Pancreas (tissue), 10 donors: ENCODE results near the gene ADK. TPM values are rescaled to one million over a fixed set of nuclear protein-coding genes. Genes with fewer than 3 reads are reported as not detected.
"Not testable (repeated sequence)": the region's sequence is repeated elsewhere in the genome, so short reads cannot be mapped to it uniquely, and the experiment has no call there.

Experiments
- ATAC-seq, 4 donors: fragments of 200-7000 bp; cut with Tn5 transposase; one replicate each; pipeline versions ENCODE4 v1.8.0 to v1.9.1; 2020; ENCODE audit warnings: mild to moderate bottlenecking in 4 of 4, moderate library complexity in 4 of 4
- DNase-seq, 6 donors: peaks; one replicate each; pipeline ENCODE4 v3.0.0-alpha.2; 2020
- FAIRE-seq: peaks from 2 replicates; lab custom pipeline; 2012; peaks lifted over from hg19 to GRCh38; lab: Jason Lieb, UNC
- H3K27ac ChIP-seq, 4 donors: fragments of 200-600 bp; sonication (generic); 1 replicate in 3 of 4; 2 replicates in 1 of 4; pipeline versions ENCODE4 v1.5.0 to v1.8.0; 2020
- H3K27me3 ChIP-seq, 4 donors: fragments of 200-600 bp; one replicate each; pipeline ENCODE4 v1.8.0; 2021
- H3K36me3 ChIP-seq, 3 donors: fragments of 200-600 bp; sonication (generic) in 1 of 3; one replicate each; pipeline versions ENCODE4 v1.5.0 to v1.8.0; 2020 to 2021
- H3K4me1 ChIP-seq, 3 donors: fragments of 200-600 bp; one replicate each; pipeline ENCODE4 v1.8.0; 2021
- H3K4me3 ChIP-seq, 4 donors: fragments of 200-600 bp; sonication (generic) in 2 of 4; one replicate each; pipeline versions ENCODE4 v1.5.0 to v1.8.0; 2020 to 2021
- H3K9me3 ChIP-seq, 4 donors: fragments of 200-600 bp; one replicate each; pipeline ENCODE4 v1.8.0; 2021
- CTCF ChIP-seq, 4 donors: fragments of 200-600 bp; sonication (generic) in 3 of 4; IDR thresholded peaks; one replicate each; pipeline versions ENCODE4 v1.5.0 to v1.8.0; 2021; ENCODE audit warnings: antibody characterized with exemption in 4 of 4
- WGBS, 2 donors: extraction: QIAGEN DNeasy Blood & Tissue Kit; methylation state at CpG; one replicate each; pipeline ENCODE4 v1.1.7; 2013; 5-methylcytosine and 5-hydroxymethylcytosine counted together
- intact Hi-C, 3 donors: fragments of 100-400 bp; cut with DNase I; formaldehyde crosslinking; loops; one replicate each; pipeline versions ENCODE4 v1.11.1 to v1.14.2; 2022
- polyA plus RNA-seq, 2 donors: library from polyadenylated mRNA; stranded (reverse); fragments of 200-250 nt; gene quantifications; one replicate each; pipeline ENCODE4 v1.2.3, GENCODE V29; 2013
- total RNA-seq, 6 donors: library from RNA; stranded (reverse); fragmentation: NEBNext Ultra II Directional in 4 of 6; extraction: Animal tissue kit (Norgen Biotek cat#: 25700) in 4 of 6; gene quantifications; one replicate each; pipeline versions ENCODE4 v1.2.1 to v1.2.4, GENCODE V29; 2021 to 2023
- donor health status: healthy with polysubstance abuse.
- donor health status: DM: no; HTN: no; CAD: no; lungs with moderate emphysema.
- donor health status: DM: no; HTN: no; CAD: no.
- donor health status: control.
- donor health status: control.
- donor health status: Bipolar disorder and iron deficiency.
- donor health status: DM: yes; HTN: yes; CAD: no.
- donor health status: DM: no; HTN: no; CAD: no.
- donor health status: DM: no; HTN: no; CAD: no.
- donor health status: DM: yes; HTN: yes; CAD: no.

The ADK gene
- total and polyA plus RNA-seq, 8 donors, result 6.5 to 17.3 (median 13.4) TPM

DNA sequence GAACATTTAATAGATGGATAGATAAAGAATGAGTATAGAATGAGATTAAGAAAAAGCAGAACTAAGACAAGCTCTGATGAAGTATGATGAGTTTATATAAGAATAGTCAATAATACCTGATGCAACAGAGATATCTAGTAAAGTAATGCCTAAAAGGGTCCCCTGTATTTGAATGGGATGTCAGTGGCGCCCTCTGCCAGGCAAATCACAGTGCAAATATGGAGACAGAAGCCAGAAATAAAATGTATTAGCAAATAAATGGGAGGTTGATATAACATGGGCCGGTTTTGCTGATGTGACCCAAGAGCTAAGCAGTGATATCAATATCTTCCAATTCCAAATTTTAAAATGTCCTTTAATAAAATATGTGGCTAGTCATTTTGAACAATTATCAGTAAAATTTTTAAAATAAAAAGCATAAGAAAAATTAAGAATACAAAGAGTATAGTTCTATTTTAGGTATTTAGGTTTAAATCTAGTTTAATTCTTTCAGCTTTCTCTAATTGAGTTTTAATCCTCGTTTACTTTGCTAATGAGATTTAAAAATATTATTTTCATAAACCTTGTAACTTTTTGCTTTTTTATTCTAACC is 62.6 kb downstream of the ADK start:
- Histone ChIP-seq H3K9me3 (no peaks in the 10 kb centered on the region), H3K4me1 (no peaks in the 10 kb centered on the region), H3K4me3 (no peak overlapping the region), H3K27ac (no peak overlapping the region), H3K36me3 (no peaks in the 10 kb centered on the region), H3K27me3 (no peaks in the 10 kb centered on the region)
- 37 to 56% methylated on average over 3 of the region's 3 CpGs for WGBS, 2 donors
- DNase-seq (no peak), ATAC-seq (peak in 2 of 4 donors; percentile 40 to 54), FAIRE-seq (no peak)
- TF ChIP-seq CTCF (IDR thresholded peaks at IDR 0.05), result no peak
- intact Hi-C loops, result no loop called here

GRCh38 chr10:74217110-74217509 is 66.1 kb downstream of the ADK start:
- H3K4me1 ChIP-seq, intact Hi-C loops, FAIRE-seq, ATAC-seq, H3K36me3 ChIP-seq, H3K27me3 ChIP-seq, DNase-seq, H3K27ac ChIP-seq, H3K4me3 ChIP-seq, H3K9me3 ChIP-seq: not testable (repeated sequence)
- 95 to 99% methylated on average over 13 of the region's 13 CpGs for WGBS, 2 donors

- DNase-seq, H3K36me3 ChIP-seq, FAIRE-seq, intact Hi-C loops, H3K27ac ChIP-seq, ATAC-seq, H3K27me3 ChIP-seq, H3K9me3 ChIP-seq, H3K4me1 ChIP-seq, H3K4me3 ChIP-seq: not testable (repeated sequence)
- 89 to 96% methylated on average over 3 to 4 of the region's 4 CpGs for WGBS, 2 donors
These were observed 71.4 kb downstream of the ADK start for GRCh38 chr10:74222467-74222866.

GRCh38 chr10:74223755-74224529 is 72.9 kb downstream of the ADK start:
- Histone ChIP-seq H3K27me3 (no peaks in the 10 kb centered on the region), H3K4me3 (no peak overlapping the region), H3K27ac (no peak overlapping the region), H3K36me3 (no peaks in the 10 kb centered on the region), H3K4me1 (peaks cover 0 to 5% (median 0%) of the 10 kb centered on the region in 3 donors), H3K9me3 (no peaks in the 10 kb centered on the region)
- intact Hi-C loops, result no loop called here
- no peak for DNase-seq
- ATAC-seq, result no peak
- TF ChIP-seq CTCF (IDR thresholded peaks at IDR 0.05), result no peak
- no peak for FAIRE-seq
- WGBS, 2 donors, result 78 to 84% methylated on average over 9 of the region's 9 CpGs

DNA sequence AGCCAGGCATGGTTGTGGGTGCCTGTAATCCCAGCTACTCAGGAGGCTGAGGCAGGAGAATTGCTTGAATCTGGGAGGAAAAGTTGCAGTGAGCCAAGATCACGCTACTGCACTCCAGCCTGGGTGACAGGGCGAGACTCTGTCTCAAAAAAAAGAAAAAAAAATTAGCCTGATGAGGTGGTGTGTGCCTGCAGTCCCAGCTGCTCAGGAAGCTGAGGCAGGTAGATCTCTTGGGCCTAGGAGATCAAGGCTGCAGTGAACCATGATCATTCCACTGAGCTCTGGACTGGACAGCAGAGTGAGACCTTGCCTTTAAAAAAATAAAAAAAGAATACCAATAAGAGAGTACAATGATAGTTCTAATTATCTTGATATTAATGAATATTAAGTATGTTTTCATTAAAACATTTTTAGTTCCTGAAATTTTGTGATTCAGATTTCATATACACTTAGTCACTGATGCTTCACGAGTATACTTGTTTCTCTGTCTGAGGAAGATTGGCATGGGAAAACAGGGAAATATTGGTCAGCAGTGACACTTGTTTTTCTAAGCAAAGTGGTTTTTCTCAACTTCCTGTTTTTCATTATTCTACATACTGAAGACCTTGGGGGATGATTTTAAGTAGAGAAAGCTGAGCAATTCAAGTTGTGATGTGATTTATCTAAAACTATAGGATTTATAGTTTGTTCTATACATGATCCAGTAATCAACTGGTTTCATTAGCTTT is 76.8 kb downstream of the ADK start:
- FAIRE-seq (no peak), DNase-seq (no peak), ATAC-seq (peak in 2 of 4 donors; percentile 56 to 62)
- Histone ChIP-seq H3K9me3 (no peaks in the 10 kb centered on the region), H3K4me1 (peaks cover 0 to 5% (median 0%) of the 10 kb centered on the region in 3 donors), H3K27me3 (no peaks in the 10 kb centered on the region), H3K4me3 (no peak overlapping the region), H3K36me3 (no peaks in the 10 kb centered on the region), H3K27ac (no peak overlapping the region)
- TF ChIP-seq CTCF (IDR thresholded peaks at IDR 0.05), result no peak
- intact Hi-C loops, result no loop called here
- 71 to 72% methylated on average over 3 of the region's 3 CpGs for WGBS, 2 donors
